Measurements from ENCODE around the gene IQSEC3.

Gene IQSEC3

DNA sequence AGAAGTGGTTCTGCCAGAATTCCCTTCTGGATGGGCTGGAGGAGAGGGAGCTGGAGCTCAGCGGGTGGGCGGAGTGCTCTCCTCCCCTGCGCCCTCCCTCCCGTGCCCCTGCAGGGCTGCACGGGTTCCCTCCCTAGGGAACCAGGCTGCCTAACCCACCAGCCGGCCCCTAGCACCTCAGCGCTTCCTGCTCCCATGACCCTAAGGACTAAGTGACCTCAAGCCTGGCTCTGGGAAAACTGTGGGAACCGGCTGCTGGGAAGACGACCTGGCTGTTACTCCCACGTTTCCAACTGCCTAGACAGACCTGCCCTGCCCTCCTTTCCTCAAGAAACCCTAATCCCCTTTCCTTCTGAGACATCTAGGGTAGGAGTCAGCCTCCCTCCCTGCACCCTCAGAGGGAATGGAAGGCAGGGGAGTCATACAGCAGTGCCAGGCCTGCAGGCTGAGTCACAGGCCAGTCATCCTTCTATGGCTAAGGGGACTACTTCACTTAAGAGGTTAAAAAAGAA is 115.9 kb downstream of the IQSEC3 start:
- Histone ChIP-seq H3K4me3 (ENCODE audit: low read depth in 1 of 2, low read length in 2 of 2) (no peak overlapping the region), H2AFZ (ENCODE audit: low read depth, low read length) (no peak overlapping the region), H3K27ac (ENCODE audit: low read length) (no peak overlapping the region), H3K4me2 (ENCODE audit: insufficient read depth, low read length) (no peak overlapping the region), H3K4me1 (ENCODE audit: insufficient read depth, low read length) (no peaks in the 10 kb centered on the region), H3K36me3 (ENCODE audit: insufficient read depth, low read length) (no peaks in the 10 kb centered on the region), H3K27me3 (ENCODE audit: insufficient read depth, low read length, poor library complexity) (no peaks in the 10 kb centered on the region), H4K20me1 (ENCODE audit: insufficient read depth, low read length) (peaks cover 5% of the 10 kb centered on the region; the same call in 1 of the 2 replicates), H3K9ac (ENCODE audit: low read depth, low read length) (no peak overlapping the region), H3K79me2 (ENCODE audit: insufficient read depth, low read length) (no peaks in the 10 kb centered on the region), H3K9me3 (ENCODE audit: insufficient read depth, low read length, severe bottlenecking) (no peaks in the 10 kb centered on the region)
- ATAC-seq (ENCODE audit: insufficient read depth, low read depth) (no peak), DNase-seq (no peak)
- TF ChIP-seq, protein P1, sequence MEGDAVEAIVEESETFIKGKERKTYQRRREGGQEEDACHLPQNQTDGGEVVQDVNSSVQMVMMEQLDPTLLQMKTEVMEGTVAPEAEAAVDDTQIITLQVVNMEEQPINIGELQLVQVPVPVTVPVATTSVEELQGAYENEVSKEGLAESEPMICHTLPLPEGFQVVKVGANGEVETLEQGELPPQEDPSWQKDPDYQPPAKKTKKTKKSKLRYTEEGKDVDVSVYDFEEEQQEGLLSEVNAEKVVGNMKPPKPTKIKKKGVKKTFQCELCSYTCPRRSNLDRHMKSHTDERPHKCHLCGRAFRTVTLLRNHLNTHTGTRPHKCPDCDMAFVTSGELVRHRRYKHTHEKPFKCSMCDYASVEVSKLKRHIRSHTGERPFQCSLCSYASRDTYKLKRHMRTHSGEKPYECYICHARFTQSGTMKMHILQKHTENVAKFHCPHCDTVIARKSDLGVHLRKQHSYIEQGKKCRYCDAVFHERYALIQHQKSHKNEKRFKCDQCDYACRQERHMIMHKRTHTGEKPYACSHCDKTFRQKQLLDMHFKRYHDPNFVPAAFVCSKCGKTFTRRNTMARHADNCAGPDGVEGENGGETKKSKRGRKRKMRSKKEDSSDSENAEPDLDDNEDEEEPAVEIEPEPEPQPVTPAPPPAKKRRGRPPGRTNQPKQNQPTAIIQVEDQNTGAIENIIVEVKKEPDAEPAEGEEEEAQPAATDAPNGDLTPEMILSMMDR (IDR thresholded peaks at IDR 0.05; ENCODE audit: borderline replicate concordance, extremely low read depth, low read length, poor library complexity, severe bottlenecking), result no peak
- no peak for TF ChIP-seq EZH2 (IDR thresholded peaks at IDR 0.05; ENCODE audit: borderline replicate concordance, low read depth, low read length, severe bottlenecking)

DNA sequence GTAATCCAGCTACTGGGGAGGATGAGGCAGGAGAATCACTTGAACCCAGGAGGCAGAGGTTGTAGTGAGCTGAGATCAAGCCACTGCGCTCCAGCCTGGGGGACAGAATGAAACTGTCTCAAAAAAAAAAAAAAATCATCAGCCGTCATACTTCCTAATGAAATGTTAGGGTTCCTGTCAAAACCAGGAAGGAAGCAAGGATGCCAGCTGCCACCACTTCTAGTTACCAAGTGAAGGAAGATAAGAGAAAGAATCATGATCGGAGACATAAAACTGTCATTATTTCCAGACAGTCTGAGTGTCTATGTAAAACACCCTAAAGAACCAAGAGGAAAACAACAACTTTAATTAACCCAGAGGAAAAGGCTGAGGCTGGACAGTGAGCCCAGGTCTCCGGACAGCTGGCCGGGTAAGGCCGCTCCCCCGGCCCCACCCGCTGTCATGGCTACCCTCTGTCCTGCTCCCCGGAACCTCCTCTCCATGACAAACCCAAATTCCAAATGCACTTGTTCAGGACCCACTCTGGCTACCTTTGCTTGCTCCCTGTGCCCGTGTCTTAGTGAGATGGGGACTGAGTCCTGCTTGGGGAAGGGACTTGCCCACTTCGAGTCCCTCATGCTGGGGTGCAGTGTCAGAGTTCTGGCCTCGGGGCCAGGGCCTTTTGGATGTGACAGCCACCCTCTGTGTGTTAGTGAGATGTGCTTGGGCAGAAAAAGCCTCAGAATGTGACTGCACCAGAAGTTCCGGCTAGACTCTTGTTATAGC is 118.4 kb downstream of the IQSEC3 start:
- H3K9me3 ChIP-seq (ENCODE audit: insufficient read depth, low read length, severe bottlenecking), result no peaks in the 10 kb centered on the region
- H3K9ac ChIP-seq (ENCODE audit: low read depth, low read length), result no peak overlapping the region
- H4K20me1 ChIP-seq (ENCODE audit: insufficient read depth, low read length), result peaks cover 5% of the 10 kb centered on the region; the same call in 1 of the 2 replicates
- no peaks in the 10 kb centered on the region for H3K79me2 ChIP-seq (ENCODE audit: insufficient read depth, low read length)
- H3K4me2 ChIP-seq (ENCODE audit: insufficient read depth, low read length), result no peak overlapping the region
- H3K4me1 ChIP-seq (ENCODE audit: insufficient read depth, low read length), result no peaks in the 10 kb centered on the region
- H3K27me3 ChIP-seq (ENCODE audit: insufficient read depth, low read length, poor library complexity), result no peaks in the 10 kb centered on the region
- ATAC-seq (ENCODE audit: insufficient read depth, low read depth) (no peak), DNase-seq (no peak)
- no peaks in the 10 kb centered on the region for H3K36me3 ChIP-seq (ENCODE audit: insufficient read depth, low read length)
- no peak overlapping the region for H3K27ac ChIP-seq (ENCODE audit: low read length)
- no peak overlapping the region for H3K4me3 ChIP-seq (ENCODE audit: low read depth in 1 of 2, low read length in 2 of 2)
- no peak overlapping the region for H2AFZ ChIP-seq (ENCODE audit: low read depth, low read length)
- TF ChIP-seq EZH2 (IDR thresholded peaks at IDR 0.05; ENCODE audit: borderline replicate concordance, low read depth, low read length, severe bottlenecking), result no peak
- TF ChIP-seq, protein P1 (IDR thresholded peaks at IDR 0.05; ENCODE audit: borderline replicate concordance, extremely low read depth, low read length, poor library complexity, severe bottlenecking), result no peak

DNA sequence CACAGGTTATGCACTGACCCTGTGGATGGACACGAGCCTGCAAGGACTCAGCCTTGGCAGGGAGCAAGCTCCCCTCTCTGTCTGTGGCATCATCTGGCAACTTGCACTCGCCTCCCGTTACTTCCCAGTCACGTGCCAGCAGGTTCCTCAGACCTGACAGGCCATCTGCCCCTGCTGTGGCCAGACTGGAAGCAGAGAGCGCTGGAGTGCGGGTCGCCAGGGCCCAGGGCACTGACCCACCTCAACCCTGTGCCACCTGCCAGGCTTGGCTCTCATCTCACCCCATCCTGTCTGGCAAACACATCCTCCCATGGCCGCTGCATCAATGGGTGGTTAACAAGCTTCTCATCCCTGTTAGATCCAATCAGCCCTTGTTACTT is 119.0 kb downstream of the IQSEC3 start:
- no peak overlapping the region for H3K9ac ChIP-seq (ENCODE audit: low read depth, low read length)
- no peak for ATAC-seq (ENCODE audit: insufficient read depth, low read depth)
- H3K4me2 ChIP-seq (ENCODE audit: insufficient read depth, low read length), result no peak overlapping the region
- H3K79me2 ChIP-seq (ENCODE audit: insufficient read depth, low read length), result no peaks in the 10 kb centered on the region
- no peaks in the 10 kb centered on the region for H3K9me3 ChIP-seq (ENCODE audit: insufficient read depth, low read length, severe bottlenecking)
- TF ChIP-seq, protein P1 (IDR thresholded peaks at IDR 0.05; ENCODE audit: borderline replicate concordance, extremely low read depth, low read length, poor library complexity, severe bottlenecking), result no peak
- no peak for TF ChIP-seq EZH2 (IDR thresholded peaks at IDR 0.05; ENCODE audit: borderline replicate concordance, low read depth, low read length, severe bottlenecking)
- H2AFZ ChIP-seq (ENCODE audit: low read depth, low read length), result no peak overlapping the region
- H3K4me3 ChIP-seq (ENCODE audit: low read depth in 1 of 2, low read length in 2 of 2), result no peak overlapping the region
- no peak for DNase-seq
- H4K20me1 ChIP-seq (ENCODE audit: insufficient read depth, low read length), result peaks cover 5% of the 10 kb centered on the region; the same call in 1 of the 2 replicates
- H3K36me3 ChIP-seq (ENCODE audit: insufficient read depth, low read length), result no peaks in the 10 kb centered on the region
- no peaks in the 10 kb centered on the region for H3K27me3 ChIP-seq (ENCODE audit: insufficient read depth, low read length, poor library complexity)
- no peaks in the 10 kb centered on the region for H3K4me1 ChIP-seq (ENCODE audit: insufficient read depth, low read length)
- no peak overlapping the region for H3K27ac ChIP-seq (ENCODE audit: low read length)

All from DND-41 (cell line).